Subcutaneous adipose tissue (tissue), 4 donors: ENCODE results near the gene ZNF429. TPM values are rescaled to one million over a fixed set of nuclear protein-coding genes. Genes with fewer than 3 reads are reported as not detected.

Experiments used
- total RNA-seq, 4 donors: library from RNA; depleted of rRNA; stranded (reverse); fragments of >200 nt; gene quantifications; one replicate each; pipeline ENCODE4 v1.1.0, GENCODE V29; 2016
- TF ChIP-seq, protein P1 (sequence below): fragments of 450-650 bp; IDR thresholded peaks from one replicate; pipeline ENCODE4 v1.5.1; 2016; ENCODE audit warnings: low read depth, mild to moderate bottlenecking, control low read depth, antibody characterized with exemption, moderate library complexity

Gene ZNF429
- total RNA-seq, 4 donors from 2014 or later = 6.8 to 15.9 (median 13.2) TPM

DNA sequence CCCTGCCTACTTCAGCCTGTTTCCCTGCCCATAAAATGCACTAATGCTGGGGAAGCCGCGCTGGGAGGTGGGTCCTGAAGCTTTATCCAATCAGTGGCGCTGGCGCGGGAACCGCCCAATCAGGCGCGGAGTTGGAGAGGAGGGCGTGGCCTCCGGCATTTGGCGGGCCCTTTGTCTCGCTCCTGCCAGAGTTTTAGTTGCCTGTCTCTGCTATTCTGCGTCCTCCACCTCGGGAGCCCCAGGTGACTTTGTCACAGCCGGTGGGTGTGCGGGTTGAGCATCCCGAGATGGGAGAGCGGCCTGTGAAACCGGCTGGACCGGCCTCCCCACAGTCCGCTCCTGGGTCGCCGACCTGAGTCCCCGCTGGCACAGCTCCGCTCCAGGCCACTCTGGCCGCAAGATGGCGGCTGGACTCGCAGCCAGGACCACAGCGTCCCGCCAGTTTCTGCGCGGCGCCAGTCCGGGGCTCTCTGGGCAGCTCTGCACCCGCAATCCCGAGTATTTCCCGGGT is 30.7 kb upstream of the ZNF429 start:
- TF ChIP-seq, protein P1, sequence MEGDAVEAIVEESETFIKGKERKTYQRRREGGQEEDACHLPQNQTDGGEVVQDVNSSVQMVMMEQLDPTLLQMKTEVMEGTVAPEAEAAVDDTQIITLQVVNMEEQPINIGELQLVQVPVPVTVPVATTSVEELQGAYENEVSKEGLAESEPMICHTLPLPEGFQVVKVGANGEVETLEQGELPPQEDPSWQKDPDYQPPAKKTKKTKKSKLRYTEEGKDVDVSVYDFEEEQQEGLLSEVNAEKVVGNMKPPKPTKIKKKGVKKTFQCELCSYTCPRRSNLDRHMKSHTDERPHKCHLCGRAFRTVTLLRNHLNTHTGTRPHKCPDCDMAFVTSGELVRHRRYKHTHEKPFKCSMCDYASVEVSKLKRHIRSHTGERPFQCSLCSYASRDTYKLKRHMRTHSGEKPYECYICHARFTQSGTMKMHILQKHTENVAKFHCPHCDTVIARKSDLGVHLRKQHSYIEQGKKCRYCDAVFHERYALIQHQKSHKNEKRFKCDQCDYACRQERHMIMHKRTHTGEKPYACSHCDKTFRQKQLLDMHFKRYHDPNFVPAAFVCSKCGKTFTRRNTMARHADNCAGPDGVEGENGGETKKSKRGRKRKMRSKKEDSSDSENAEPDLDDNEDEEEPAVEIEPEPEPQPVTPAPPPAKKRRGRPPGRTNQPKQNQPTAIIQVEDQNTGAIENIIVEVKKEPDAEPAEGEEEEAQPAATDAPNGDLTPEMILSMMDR = no peak

DNA sequence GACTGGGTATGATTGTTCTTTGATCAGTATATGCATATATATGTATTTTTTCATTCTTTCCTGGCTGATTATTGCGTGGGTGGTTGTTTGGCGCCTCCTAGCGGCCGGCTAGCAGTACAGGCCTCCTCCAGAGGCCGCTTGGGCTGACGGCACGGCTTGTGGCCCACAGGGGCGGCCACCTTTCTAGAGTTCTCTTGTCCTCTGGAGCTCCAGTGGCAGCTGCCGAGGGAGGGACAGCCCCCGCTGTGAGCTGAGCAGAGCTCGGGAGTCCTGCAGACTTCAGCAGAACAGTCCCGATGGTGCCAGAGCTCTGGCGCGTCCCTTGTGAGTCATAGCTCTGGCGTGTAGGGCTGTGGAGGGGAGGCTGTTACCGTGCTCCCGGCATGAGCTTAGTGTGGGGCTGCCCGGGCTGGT is 22.5 kb upstream of the ZNF429 start:
- TF ChIP-seq, protein P1 = no peak

DNA sequence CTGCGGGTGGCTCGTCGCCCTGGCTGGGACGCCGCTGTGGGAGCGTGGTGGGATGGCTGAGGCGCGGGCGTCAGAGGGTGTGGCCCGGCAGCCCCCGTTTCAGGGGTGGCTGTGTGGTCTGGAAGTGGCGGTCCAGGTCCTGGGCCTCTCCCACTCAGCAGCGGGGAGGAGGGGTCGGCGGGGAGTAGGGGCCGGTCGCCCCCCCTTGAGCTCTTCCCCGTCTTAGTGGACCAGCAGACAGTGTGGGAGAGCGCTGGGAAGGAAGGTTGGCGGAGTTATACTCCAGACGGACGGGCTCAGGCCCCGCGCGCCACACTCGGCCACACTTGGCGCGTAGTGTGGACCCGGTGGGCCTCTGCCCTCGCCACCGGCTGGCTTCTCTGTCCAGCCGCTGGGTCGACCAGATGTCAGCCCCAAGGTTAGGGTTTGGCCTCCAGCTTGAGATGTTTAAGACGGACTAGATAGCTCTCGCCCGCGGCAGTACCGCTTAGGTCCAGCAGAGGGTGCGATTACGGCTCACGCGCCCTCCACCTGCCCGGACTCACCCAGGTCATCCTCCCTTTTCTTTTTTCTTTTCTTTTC is 21.7 kb upstream of the ZNF429 start:
- TF ChIP-seq, protein P1 = no peak

DNA sequence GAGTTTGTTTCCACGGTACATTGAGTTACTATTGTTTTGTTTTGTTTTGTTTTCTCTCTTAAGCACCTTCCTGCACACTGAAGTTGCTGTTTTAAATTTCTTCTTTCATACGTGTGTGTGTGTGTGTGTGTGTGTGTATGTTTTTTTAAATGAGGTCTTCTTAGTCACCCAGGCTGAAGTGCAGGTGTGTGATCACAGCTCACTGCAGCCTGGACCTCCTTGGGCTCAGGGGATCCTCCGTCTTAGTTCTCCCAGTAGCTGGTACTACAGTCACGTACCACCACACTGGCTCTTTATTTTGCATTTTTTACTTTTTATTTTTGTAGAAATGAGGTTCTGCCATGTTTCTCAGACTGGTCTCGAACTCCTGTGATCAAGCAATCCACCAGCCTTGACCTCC is 20.8 kb upstream of the ZNF429 start:
- TF ChIP-seq, protein P1 = no peak

DNA sequence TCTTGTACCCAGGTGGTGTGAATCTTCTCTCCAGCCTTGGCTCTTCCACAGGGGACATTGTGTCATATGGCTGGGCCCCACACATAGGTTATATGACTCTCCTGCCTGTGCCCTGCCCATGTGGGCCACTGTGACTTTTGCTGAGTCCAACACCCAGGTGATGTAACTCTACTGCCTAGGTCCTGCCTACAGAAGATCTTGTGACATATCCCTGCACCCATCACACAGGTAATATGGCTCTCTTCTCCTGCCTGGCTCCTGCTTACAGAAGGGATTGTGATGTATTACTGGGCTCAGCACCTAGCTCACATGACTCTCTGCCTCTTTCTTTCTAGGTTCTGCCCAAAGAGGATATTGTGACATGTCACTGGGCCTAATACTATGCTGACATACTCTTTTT is 19.5 kb upstream of the ZNF429 start:
- TF ChIP-seq, protein P1 = no peak

DNA sequence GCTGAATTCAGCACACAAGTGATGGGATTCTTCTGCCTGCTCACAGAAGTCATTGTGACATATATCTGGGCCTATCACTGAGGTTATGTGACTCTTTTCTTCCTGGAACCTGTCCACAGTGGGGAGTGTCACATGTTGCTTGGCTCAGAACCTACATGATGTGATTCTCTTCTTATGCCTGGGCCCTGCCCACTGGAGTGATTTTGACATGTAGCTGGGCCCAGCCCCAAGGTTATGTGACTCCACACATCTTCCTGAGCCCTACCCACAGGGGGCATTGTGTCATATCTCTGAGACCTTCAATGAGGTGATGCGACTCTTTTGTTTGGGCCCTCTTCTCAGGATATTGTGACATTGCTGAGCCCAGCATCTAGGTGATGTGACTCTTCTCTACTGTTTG is 17.4 kb upstream of the ZNF429 start:
- TF ChIP-seq, protein P1 = no peak

DNA sequence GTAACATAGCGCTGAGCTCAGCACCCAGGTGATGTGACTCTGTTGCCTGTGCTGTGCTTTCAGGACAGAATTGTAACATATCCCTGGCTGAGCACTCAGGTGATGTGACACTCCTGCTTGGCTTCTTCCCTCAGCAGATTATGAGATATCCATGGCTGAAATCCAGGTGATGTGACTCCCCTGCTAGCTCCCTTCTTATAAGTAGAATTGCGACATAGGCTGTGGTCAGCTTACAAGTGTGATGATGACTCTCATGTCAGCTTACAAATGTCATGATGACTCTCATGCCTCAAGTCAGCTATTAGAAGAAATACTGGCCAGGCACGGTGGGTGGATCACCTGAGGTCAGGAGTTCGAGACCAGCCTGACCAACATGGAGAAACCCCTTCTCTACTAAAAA is 14.3 kb upstream of the ZNF429 start:
- TF ChIP-seq, protein P1 = no peak
